SK-N-SH (cell line): ENCODE data around the gene DPPA2. TPM values are rescaled to one million over a fixed set of nuclear protein-coding genes. Genes with fewer than 3 reads are reported as not detected.

Source experiments
- CTCF ChIA-PET: fragments of 300-600, 350-600 bp; formaldehyde crosslinking; extraction: SDS; loops from one replicate; lab custom pipeline; 2021; lab: Yijun Ruan, JAX
- POLR2A ChIA-PET: fragments of 350-600 bp; sonication (Branson Sonifier 250); formaldehyde crosslinking; extraction: SDS; loops from one replicate; lab custom pipeline; 2020; ENCODE audit warnings: antibody characterized with exemption, inconsistent platforms; lab: Yijun Ruan, JAX
- DNase-seq: peaks from one replicate; pipeline ENCODE4 v3.0.0; 2012
- H2AFZ ChIP-seq: fragments of 200-600 bp; sonication (generic); 2 replicates; pipeline ENCODE4 v1.8.1; 2016; ENCODE audit warnings: antibody characterized with exemption, mild to moderate bottlenecking, low read depth
- H3F3A ChIP-seq: fragments of 200-600 bp; sonication (generic); replicated peaks from 2 replicates; pipeline ENCODE3; 2016; ENCODE audit warnings: antibody characterized with exemption, mild to moderate bottlenecking; ENCODE audit not compliant: insufficient read depth
- H3K27ac ChIP-seq, 2 experiments: fragments of 200-500 bp in 1 of 2; fragments of 200-600 bp in 1 of 2; sonication (Bioruptor generic) in 1 of 2; sonication (generic), shearing (Covaris generic) in 1 of 2; 2 replicates each; pipeline versions ENCODE4 v1.5.1 to v1.6.1; 2014 to 2016; ENCODE audit warnings: low read depth in 2 of 2, inconsistent platforms in 1 of 2, low read length in 1 of 2, mild to moderate bottlenecking in 1 of 2, mixed read lengths in 1 of 2
- H3K27me3 ChIP-seq: fragments of 200-600 bp; sonication (generic), shearing (Covaris generic); 2 replicates; pipeline ENCODE4 v1.6.1; 2016; ENCODE audit warnings: mixed run types; ENCODE audit not compliant: insufficient read depth
- H3K36me3 ChIP-seq, 2 experiments: fragments of 200-500 bp in 1 of 2; fragments of 200-600 bp in 1 of 2; sonication (Bioruptor generic) in 1 of 2; sonication (generic) in 1 of 2; replicated peaks in 1 of 2; 2 replicates each; pipeline versions ENCODE3 to v1.5.1; 2014 to 2016; ENCODE audit warnings: low read length in 1 of 2, mild to moderate bottlenecking in 1 of 2; ENCODE audit not compliant: insufficient read depth in 2 of 2, control insufficient read depth in 1 of 2
- H3K4me1 ChIP-seq, 2 experiments: fragments of 200-500 bp in 1 of 2; fragments of 200-600 bp in 1 of 2; sonication (Bioruptor generic) in 1 of 2; sonication (generic), shearing (Covaris generic) in 1 of 2; 2 replicates each; pipeline versions ENCODE4 v1.5.1 to v1.6.1; 2014 to 2016; ENCODE audit warnings: low read depth in 1 of 2, low read length in 1 of 2, mixed run types in 1 of 2; ENCODE audit not compliant: insufficient read depth in 2 of 2, control insufficient read depth in 1 of 2
- H3K4me2 ChIP-seq: fragments of 200-600 bp; sonication (generic), shearing (Covaris generic); 2 replicates; pipeline ENCODE4 v1.6.1; 2017; ENCODE audit warnings: mixed run types
- H3K4me3 ChIP-seq, 2 experiments: fragments of 200-500 bp in 1 of 2; fragments of 200-600 bp in 1 of 2; sonication (Bioruptor generic) in 1 of 2; sonication (generic), shearing (Covaris generic) in 1 of 2; 2 replicates each; pipeline versions ENCODE4 v1.5.1 to v1.8.1; 2014 to 2016; ENCODE audit warnings: low read depth in 2 of 2, inconsistent platforms in 1 of 2, low read length in 1 of 2, mild to moderate bottlenecking in 1 of 2, mixed read lengths in 1 of 2, moderate library complexity in 1 of 2
- H3K79me2 ChIP-seq: fragments of 200-600 bp; sonication (generic); 2 replicates; pipeline ENCODE4 v1.8.1; 2017; ENCODE audit warnings: mild to moderate bottlenecking; ENCODE audit not compliant: insufficient read depth
- H3K9ac ChIP-seq: fragments of 200-600 bp; sonication (generic); 2 replicates; pipeline ENCODE4 v1.6.1; 2017; ENCODE audit warnings: mixed run types
- H3K9me2 ChIP-seq: fragments of 200-600 bp; sonication (generic); 2 replicates; pipeline ENCODE4 v1.6.1; 2017; ENCODE audit warnings: mixed run types
- H3K9me3 ChIP-seq: fragments of 200-600 bp; sonication (generic); 2 replicates; pipeline ENCODE4 v1.6.1; 2017; ENCODE audit warnings: mixed run types, mild to moderate bottlenecking, moderate library complexity
- H4K20me1 ChIP-seq: fragments of 200-600 bp; sonication (generic); 2 replicates; pipeline ENCODE4 v1.6.1; 2017; ENCODE audit warnings: mild to moderate bottlenecking, mixed run types; ENCODE audit not compliant: insufficient read depth
- CHD2 ChIP-seq: fragments of 150-350 bp; IDR thresholded peaks from 2 replicates; pipeline ENCODE4 v1.6.1; 2018; ENCODE audit warnings: low read length; ENCODE audit not compliant: partially characterized antibody
- CTCF ChIP-seq: fragments of 200-600 bp; sonication (generic); IDR thresholded peaks from 2 replicates; pipeline ENCODE4 v1.6.1; 2017; ENCODE audit warnings: antibody characterized with exemption, mild to moderate bottlenecking, moderate library complexity
- ELF1 ChIP-seq: IDR thresholded peaks from 2 replicates; pipeline ENCODE4 v1.4.0; 2012
- EP300 ChIP-seq, 2 experiments: IDR thresholded peaks; 2 replicates each; pipeline versions ENCODE4 v1.4.0 to v1.6.1; 2012; ENCODE audit warnings: borderline replicate concordance in 1 of 2, low read depth in 1 of 2, low read length in 1 of 2
- EZH2phosphoT487 ChIP-seq: fragments of 200-600 bp; sonication (generic); IDR thresholded peaks from 2 replicates; pipeline ENCODE4 v1.6.1; 2017; ENCODE audit warnings: low read depth, mixed run types, mild to moderate bottlenecking, antibody characterized with exemption, moderate library complexity, borderline replicate concordance
- FOXM1 ChIP-seq: IDR thresholded peaks from 2 replicates; pipeline ENCODE4 v1.4.0; 2012; ENCODE audit warnings: low read depth, mild to moderate bottlenecking
- GABPA ChIP-seq: IDR thresholded peaks from 2 replicates; pipeline ENCODE4 v1.4.0; 2012; ENCODE audit warnings: low read depth, mild to moderate bottlenecking
- GATA2 ChIP-seq: sonication (generic); formaldehyde crosslinking; IDR thresholded peaks from 2 replicates; pipeline ENCODE4 v1.5.0; 2020; ENCODE audit warnings: mild to moderate bottlenecking, missing genetic modification reagents
- POLR2AphosphoS5 ChIP-seq: IDR thresholded peaks from 2 replicates; pipeline ENCODE4 v1.6.1; 2012; ENCODE audit warnings: low read depth, low read length
- RAD21 ChIP-seq: IDR thresholded peaks from 2 replicates; pipeline ENCODE4 v1.6.1; 2012; ENCODE audit warnings: mild to moderate bottlenecking, low read length
- RCOR1 ChIP-seq: fragments of 150-350 bp; IDR thresholded peaks from 2 replicates; pipeline ENCODE4 v1.6.1; 2017; ENCODE audit warnings: antibody characterized with exemption, low read length
- RFX5 ChIP-seq: IDR thresholded peaks from 2 replicates; pipeline ENCODE4 v1.6.1; 2012; ENCODE audit warnings: mild to moderate bottlenecking, improper control_type of control experiment, low read length
- SMC3 ChIP-seq: IDR thresholded peaks from 2 replicates; pipeline ENCODE4 v1.6.1; 2012; ENCODE audit warnings: low read depth, low read length, improper control_type of control experiment
- TAF1 ChIP-seq: IDR thresholded peaks from 2 replicates; pipeline ENCODE4 v1.6.1; 2012; ENCODE audit warnings: low read depth, mild to moderate bottlenecking, low read length, moderate library complexity, borderline replicate concordance
- ZBTB33 ChIP-seq: IDR thresholded peaks from 2 replicates; pipeline ENCODE4 v1.4.0; 2012; ENCODE audit warnings: low read depth, borderline replicate concordance
- WGBS: methylation state at CpG from one replicate; pipeline ENCODE4 v1.1.6; 2017; ENCODE audit warnings: low lambda C conversion rate; 5-methylcytosine and 5-hydroxymethylcytosine counted together
- polyA plus RNA-seq, 3 experiments: library from polyadenylated mRNA; depleted of rRNA; stranded (reverse); fragments of >200 nt; gene quantifications; 2 replicates each; pipeline ENCODE4 v1.2.3, GENCODE V29; 2012

The DPPA2 gene
- polyA plus RNA-seq, 1 of the 3 experiments (the other 2 are of a cell fraction), result not detected

DNA sequence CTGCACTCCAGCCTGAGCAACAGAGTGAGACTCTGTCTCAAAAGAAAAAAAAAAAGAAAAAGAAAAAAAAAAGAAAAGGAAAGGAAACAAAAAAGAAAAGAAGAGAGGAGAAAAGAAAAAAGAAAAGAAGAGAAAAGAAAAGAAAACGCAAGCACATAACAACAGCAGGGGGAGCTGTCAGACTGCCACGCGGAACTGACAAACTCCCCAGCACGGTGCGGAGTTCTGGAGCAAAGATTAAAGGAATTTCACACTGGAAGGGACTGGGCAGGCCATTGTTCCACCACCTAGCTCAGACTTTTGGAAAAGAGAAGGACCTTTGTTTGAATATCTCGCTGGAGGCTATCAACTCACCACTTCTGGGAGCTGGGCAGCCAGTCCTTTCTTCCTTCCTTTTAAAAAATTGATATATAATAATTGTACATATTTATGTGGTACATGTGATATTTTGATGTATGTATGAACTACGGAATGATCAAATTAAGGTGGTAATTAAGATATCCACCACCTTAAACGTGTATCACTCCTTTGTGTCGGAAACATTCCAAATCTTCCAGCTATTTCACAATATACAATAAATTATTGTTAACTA is 40.5 kb downstream of the DPPA2 start:
- 29% methylated on average over 9 of the region's 9 CpGs for WGBS
- Histone ChIP-seq H3K4me1 (no peaks in the 10 kb centered on the region), H3K9ac (no peak overlapping the region), H3K9me3 (no peaks in the 10 kb centered on the region), H3K4me2 (no peak overlapping the region), H3K4me3 (0 out of 4 replicates have a peak overlapping the region, but pooled peaks of 1 of the 2 experiments have one; percentile 27), H4K20me1 (no peaks in the 10 kb centered on the region), H3F3A (no peaks in the 10 kb centered on the region), H3K79me2 (no peaks in the 10 kb centered on the region), H3K36me3 (no peaks in the 10 kb centered on the region), H3K27ac (no peak overlapping the region), H3K27me3 (no peaks in the 10 kb centered on the region), H3K9me2 (no peaks in the 10 kb centered on the region), H2AFZ (no peak overlapping the region)
- peak; percentile 38 for DNase-seq
- no peak for TF ChIP-seq GATA2 (CRISPR knock-in tag)
- TF ChIP-seq SMC3, result peak; percentile 58
- TF ChIP-seq ZBTB33, result no peak
- TF ChIP-seq ELF1, result no peak
- TF ChIP-seq RAD21, result peak; percentile 74
- TF ChIP-seq CTCF, result peak; percentile 77
- no peak for TF ChIP-seq TAF1
- POLR2A ChIA-PET, result no interaction called here
- CTCF ChIA-PET, result interaction anchor here (0.7 to 2.3 kb wide), 7 partner anchors 8 to 1805 kb away, joined by 3 to 17 read pairs (median 4); no protein-coding TSS in a partner anchor

DNA sequence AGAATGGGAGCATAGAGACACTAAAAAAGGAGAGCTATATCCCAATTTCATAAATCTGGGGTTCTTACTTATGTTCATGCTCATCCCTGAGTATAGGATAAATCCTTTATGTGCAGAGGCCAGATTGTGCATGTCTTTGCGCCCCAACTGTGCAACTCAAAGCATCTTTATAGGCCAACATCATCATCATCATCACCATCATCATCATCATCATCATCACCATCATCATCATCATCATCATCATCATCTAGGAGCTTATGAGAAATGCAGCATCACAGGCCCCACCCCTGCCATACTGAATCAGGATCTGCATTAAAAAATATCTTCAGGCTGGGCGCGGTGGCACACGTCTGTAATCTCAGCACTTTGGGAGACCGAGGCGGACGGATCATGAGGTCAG is 45.5 kb downstream of the DPPA2 start:
- DNase-seq, result no peak
- Histone ChIP-seq H3F3A (no peaks in the 10 kb centered on the region), H3K9me3 (no peaks in the 10 kb centered on the region), H3K27me3 (no peaks in the 10 kb centered on the region), H3K4me1 (no peaks in the 10 kb centered on the region), H3K36me3 (no peaks in the 10 kb centered on the region), H3K79me2 (no peaks in the 10 kb centered on the region), H3K9ac (no peak overlapping the region), H3K27ac (no peak overlapping the region), H3K4me3 (no peak overlapping the region), H4K20me1 (no peaks in the 10 kb centered on the region), H2AFZ (no peak overlapping the region), H3K9me2 (no peaks in the 10 kb centered on the region), H3K4me2 (no peak overlapping the region)
- TF ChIP-seq POLR2AphosphoS5, result no peak
- TF ChIP-seq RCOR1, result no peak
- TF ChIP-seq GABPA, result no peak
- TF ChIP-seq RFX5, result no peak
- no peak for TF ChIP-seq FOXM1
- no peak for TF ChIP-seq EZH2phosphoT487
- no peak for TF ChIP-seq EP300 (IDR thresholded peaks at IDR 0.05; ENCODE audit: borderline replicate concordance in 1 of 2, low read depth in 1 of 2, low read length in 1 of 2)
- no peak for TF ChIP-seq CHD2
- no peak for TF ChIP-seq RAD21
- no peak for TF ChIP-seq SMC3
- ChIA-PET POLR2A (no interaction called here), CTCF (no interaction called here)
- 96% methylated on average over 7 of the region's 7 CpGs for WGBS
